ENCODE data around the gene JADE1.

DNA sequence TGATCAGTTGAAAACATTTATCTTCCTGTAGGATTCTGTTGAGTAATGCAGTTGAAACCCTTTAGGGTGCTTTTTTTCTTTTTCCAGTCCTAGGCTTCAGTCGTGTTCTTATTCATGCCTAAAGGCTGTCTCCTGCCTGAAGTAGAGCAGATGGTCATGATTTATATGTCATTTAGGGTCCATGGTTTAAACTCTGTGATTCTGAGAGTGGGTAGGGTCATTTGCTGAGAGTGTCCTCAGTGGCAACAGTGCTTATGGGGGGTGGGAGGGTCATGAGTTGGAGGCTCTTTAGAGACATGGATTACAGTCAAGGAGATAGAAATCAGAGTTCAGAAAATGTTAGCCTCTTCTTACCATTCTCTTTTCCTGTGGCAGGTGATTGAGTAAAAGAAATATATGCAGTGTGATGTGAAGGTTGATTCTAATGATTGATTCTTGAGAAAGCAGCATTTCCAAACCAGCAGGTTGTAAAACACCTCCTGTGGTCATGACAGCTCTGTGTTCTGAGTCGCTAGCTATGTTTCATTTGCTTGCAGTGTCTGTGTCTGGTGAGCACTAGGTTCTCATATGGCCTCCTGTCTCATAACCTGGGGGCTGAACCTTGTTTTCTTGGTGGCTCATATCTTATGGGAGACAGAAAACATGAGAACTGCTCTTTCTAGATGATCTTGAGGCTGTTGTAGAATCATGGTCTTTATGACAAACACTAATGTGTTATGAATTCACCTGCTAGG, 60.4 kb downstream of the JADE1 start:
- TF ChIP-seq CTCF (conservative IDR thresholded peaks at IDR 0.05; ENCODE audit: low read depth in 2 of 2) (no peak), POLR2AphosphoS5 (IDR thresholded peaks at IDR 0.05; ENCODE audit: low read depth) (no peak; the same call in 1 of the 2 replicates), NANOG (IDR thresholded peaks at IDR 0.05; ENCODE audit: borderline replicate concordance) (no peak), EZH2phosphoT487 (IDR thresholded peaks at IDR 0.05; ENCODE audit: unreplicated experiment) (no peak), ZNF331 (CRISPR knock-in tag; IDR thresholded peaks at IDR 0.05; ENCODE audit: low read depth) (no peak), CREB1 (CRISPR knock-in tag; IDR thresholded peaks at IDR 0.05; ENCODE audit: low read depth) (no peak)
- TF ChIP-seq, protein P1, sequence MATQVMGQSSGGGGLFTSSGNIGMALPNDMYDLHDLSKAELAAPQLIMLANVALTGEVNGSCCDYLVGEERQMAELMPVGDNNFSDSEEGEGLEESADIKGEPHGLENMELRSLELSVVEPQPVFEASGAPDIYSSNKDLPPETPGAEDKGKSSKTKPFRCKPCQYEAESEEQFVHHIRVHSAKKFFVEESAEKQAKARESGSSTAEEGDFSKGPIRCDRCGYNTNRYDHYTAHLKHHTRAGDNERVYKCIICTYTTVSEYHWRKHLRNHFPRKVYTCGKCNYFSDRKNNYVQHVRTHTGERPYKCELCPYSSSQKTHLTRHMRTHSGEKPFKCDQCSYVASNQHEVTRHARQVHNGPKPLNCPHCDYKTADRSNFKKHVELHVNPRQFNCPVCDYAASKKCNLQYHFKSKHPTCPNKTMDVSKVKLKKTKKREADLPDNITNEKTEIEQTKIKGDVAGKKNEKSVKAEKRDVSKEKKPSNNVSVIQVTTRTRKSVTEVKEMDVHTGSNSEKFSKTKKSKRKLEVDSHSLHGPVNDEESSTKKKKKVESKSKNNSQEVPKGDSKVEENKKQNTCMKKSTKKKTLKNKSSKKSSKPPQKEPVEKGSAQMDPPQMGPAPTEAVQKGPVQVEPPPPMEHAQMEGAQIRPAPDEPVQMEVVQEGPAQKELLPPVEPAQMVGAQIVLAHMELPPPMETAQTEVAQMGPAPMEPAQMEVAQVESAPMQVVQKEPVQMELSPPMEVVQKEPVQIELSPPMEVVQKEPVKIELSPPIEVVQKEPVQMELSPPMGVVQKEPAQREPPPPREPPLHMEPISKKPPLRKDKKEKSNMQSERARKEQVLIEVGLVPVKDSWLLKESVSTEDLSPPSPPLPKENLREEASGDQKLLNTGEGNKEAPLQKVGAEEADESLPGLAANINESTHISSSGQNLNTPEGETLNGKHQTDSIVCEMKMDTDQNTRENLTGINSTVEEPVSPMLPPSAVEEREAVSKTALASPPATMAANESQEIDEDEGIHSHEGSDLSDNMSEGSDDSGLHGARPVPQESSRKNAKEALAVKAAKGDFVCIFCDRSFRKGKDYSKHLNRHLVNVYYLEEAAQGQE (IDR thresholded peaks at IDR 0.05; ENCODE audit: unreplicated experiment) = no peak

Data from GM23338 (cell line).